Left cardiac atrium (tissue), 4 donors: ENCODE data around the gene SLC7A7. TPM values are rescaled to one million over a fixed set of nuclear protein-coding genes. Genes with fewer than 3 reads are reported as not detected.
"Not testable (repeated sequence)": the region's sequence is repeated elsewhere in the genome, so short reads cannot be mapped to it uniquely, and the experiment has no call there.

Experiments used
- ATAC-seq, 2 donors: fragments of 200-7000 bp; cut with Tn5 transposase; one replicate each; pipeline ENCODE4 v1.9.1; 2020; ENCODE audit warnings: mild to moderate bottlenecking in 2 of 2, moderate library complexity in 2 of 2
- DNase-seq: peaks from one replicate; pipeline ENCODE4 v3.0.0-alpha.2; 2020
- intact Hi-C, 2 donors: fragments of 100-400 bp; cut with DNase I; formaldehyde crosslinking; loops; one replicate each; pipeline versions ENCODE4 v1.14.1 to v1.15.1; 2022 to 2023
- total RNA-seq, 2 donors: library from RNA; stranded (reverse); fragmentation: NEBNext Ultra II Directional; extraction: Animal tissue kit (Norgen Biotek cat#: 25700); gene quantifications; one replicate each; pipeline ENCODE4 v1.2.1, GENCODE V29; 2021
- donor health status: DM: no; HTN: yes; CAD: no.
- donor health status: DM: no; HTN: yes; CAD: no; lungs with severe emphysema.
- donor health status: DM: yes; HTN: yes; CAD: no.
- donor health status: Dilated cardiomyopathy.

Gene SLC7A7
- total RNA-seq, 2 donors from 2014 or later: 8.2 to 12.0 TPM

GRCh38 chr14:22735096-22735495 is 80.1 kb downstream of the SLC7A7 start:
- ATAC-seq: no peak
- intact Hi-C loops: no loop called here

DNA sequence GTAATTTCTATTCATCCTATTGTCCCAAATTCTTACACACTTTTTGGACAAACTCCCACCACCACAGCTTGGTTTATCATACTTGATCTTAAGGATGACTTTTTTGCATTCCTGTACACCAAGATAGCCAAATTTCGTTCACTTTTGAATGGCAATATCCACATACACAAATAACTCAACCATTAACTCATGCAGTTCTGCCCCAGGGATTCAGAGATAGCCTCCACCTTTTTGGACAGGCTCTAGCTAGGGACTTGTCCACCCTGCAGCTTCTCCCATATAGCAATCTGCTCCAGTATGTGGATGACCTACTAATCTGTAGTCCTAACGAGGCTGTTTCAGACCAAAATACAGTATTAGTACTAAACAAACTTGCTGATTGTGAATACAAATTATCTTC is 81.4 kb downstream of the SLC7A7 start:
- intact Hi-C loops: no loop called here
- ATAC-seq (no peak), DNase-seq (no peak)

More at GRCh38 chr14:22735096-22735495, 80.1 kb downstream of the SLC7A7 start:
- no peak for DNase-seq

DNA sequence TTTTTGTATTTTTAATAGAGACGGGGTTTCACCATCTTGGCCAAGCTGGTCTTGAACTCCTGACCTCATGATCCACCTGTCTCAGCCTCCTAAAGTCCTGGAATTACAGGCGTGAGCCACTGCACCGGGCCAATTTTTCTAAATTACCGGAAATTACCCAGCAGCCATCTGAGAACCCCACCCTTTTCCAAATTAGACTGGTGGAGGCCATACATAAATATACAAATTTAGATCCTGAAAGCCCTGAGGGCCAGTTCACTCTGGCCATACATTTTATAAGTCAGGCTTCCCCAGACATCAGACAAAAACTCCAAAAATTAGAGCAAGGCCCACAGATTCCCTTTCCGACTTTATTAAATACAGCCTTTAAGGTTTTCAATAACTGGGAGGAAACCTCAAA is 83.2 kb downstream of the SLC7A7 start:
- intact Hi-C loops, DNase-seq, ATAC-seq: not testable (repeated sequence)

- no peak for ATAC-seq
- no peak for DNase-seq
- intact Hi-C loops: no loop called here
These were observed 89.2 kb downstream of the SLC7A7 start for GRCh38 chr14:22726012-22726411.

DNA sequence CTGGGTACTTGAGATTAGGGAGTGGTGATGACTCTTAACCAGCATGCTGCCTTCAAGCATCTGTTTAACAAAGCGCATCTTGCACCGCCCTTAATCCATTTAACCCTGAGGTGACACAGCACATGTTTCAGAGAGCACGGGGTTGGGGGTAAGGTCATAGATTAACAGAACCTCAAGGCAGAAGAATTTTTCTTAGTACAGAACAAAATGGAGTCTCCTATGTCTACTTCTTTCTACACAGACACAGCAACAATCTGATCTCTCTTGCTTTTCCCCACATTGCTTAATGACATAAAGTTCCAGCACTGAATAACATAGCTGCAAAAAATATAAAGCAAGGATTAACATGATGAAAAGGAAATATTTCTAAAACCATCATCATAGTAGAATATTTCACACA is 89.9 kb downstream of the SLC7A7 start:
- intact Hi-C loops, ATAC-seq, DNase-seq: not testable (repeated sequence)

- DNase-seq, ATAC-seq, intact Hi-C loops: not testable (repeated sequence)
These were observed 90.4 kb downstream of the SLC7A7 start for GRCh38 chr14:22724847-22725246.

DNA sequence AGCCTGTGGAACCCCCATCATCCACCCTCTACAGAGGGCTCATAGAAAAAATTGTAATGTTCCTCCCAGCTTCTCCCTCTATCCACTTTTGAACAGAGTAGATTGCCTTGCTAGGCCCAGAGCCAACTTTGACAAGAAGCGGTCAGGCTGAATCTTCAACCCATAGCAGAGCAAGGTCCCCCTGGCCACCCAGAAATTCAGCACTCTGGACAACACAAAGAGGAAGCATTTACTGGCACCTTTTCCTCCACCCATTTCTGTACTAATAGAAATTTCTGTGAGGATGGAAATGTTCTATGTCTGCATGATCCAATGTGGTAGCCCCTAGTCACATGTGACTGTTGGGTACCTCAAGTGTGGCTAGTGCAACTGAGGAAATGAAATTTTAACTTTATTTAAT is 91.4 kb downstream of the SLC7A7 start:
- ATAC-seq (no peak), DNase-seq (no peak)
- intact Hi-C loops: no loop called here

Other genes starting within 250 kb of the SLC7A7 start
- 100 to 1,000 TPM; 150 to 165 TPM for gene DAD1, start 226.2 kb downstream of the SLC7A7 start, total RNA-seq
- 10 to 100 TPM; 19.8 to 20.1 TPM for gene ABHD4, start 217.1 kb downstream of the SLC7A7 start, total RNA-seq
- not detected for gene OR6J1, start 171.1 kb downstream of the SLC7A7 start, total RNA-seq
- 100 to 1,000 TPM; 102 to 104 TPM for gene OXA1L, start 48.7 kb downstream of the SLC7A7 start, total RNA-seq
- 10 to 100 TPM; 79.4 to 95.7 TPM for gene MRPL52, start 14.5 kb upstream of the SLC7A7 start, total RNA-seq
- gene MMP14, start 21.1 kb upstream of the SLC7A7 start, total RNA-seq: 10 to 100 TPM; 51.2 to 52.2 TPM
- 10 to 100 TPM; 63.5 to 73.1 TPM for gene LRP10, start 56.3 kb upstream of the SLC7A7 start, total RNA-seq
- gene REM2, start 67.8 kb upstream of the SLC7A7 start, total RNA-seq: under 1 TPM in 1 of 2 donors, not detected in 1; 0.12 TPM
- gene RBM23, start 103.7 kb upstream of the SLC7A7 start, total RNA-seq: 10 to 100 TPM; 48.8 to 54.6 TPM
- gene PRMT5, start 113.9 kb upstream of the SLC7A7 start, total RNA-seq: 10 to 100 TPM; 46.9 to 48.6 TPM
- gene HAUS4, start 141.7 kb upstream of the SLC7A7 start, total RNA-seq: 10 to 100 TPM; 17.2 to 23.9 TPM
- gene AJUBA, start 167.1 kb upstream of the SLC7A7 start, total RNA-seq: 1 to 10 TPM; 7.0 to 8.0 TPM
- gene C14orf93, start 194.7 kb upstream of the SLC7A7 start, total RNA-seq: 1 to 10 TPM; 3.9 to 4.7 TPM
- gene PSMB5, start 219.5 kb upstream of the SLC7A7 start, total RNA-seq: 100 to 1,000 TPM in 1 of 2 donors, 10 to 100 TPM in 1; 98.1 to 114 TPM
- gene PSMB11, start 226.8 kb upstream of the SLC7A7 start, total RNA-seq: not detected
- 1 to 10 TPM; 1.6 to 3.4 TPM for gene CDH24, start 242.1 kb upstream of the SLC7A7 start, total RNA-seq